Parathyroid adenoma (tissue), 2 donors: ENCODE results near the gene ARHGDIB.

Source experiments
- H2AFZ ChIP-seq: fragments of 300-600 bp; sonication (generic); one replicate; pipeline ENCODE4 v1.7.0; 2017; ENCODE audit warnings: antibody characterized with exemption, mild to moderate bottlenecking
- H3K27ac ChIP-seq: fragments of 300-600 bp; sonication (generic); one replicate; pipeline ENCODE4 v1.7.0; 2017
- H3K27me3 ChIP-seq: fragments of 300-600 bp; sonication (generic); one replicate; pipeline ENCODE4 v1.7.0; 2017; ENCODE audit warnings: low read length; ENCODE audit not compliant: control insufficient read depth, insufficient read depth
- H3K36me3 ChIP-seq: fragments of 300-600 bp; sonication (generic); one replicate; pipeline ENCODE4 v1.7.0; 2017; ENCODE audit warnings: low read length; ENCODE audit not compliant: control insufficient read depth, insufficient read depth
- H3K4me1 ChIP-seq: fragments of 300-600 bp; sonication (generic); one replicate; pipeline ENCODE4 v1.7.0; 2017; ENCODE audit warnings: control low read depth
- H3K4me2 ChIP-seq: fragments of 300-600 bp; sonication (generic); one replicate; pipeline ENCODE4 v1.7.0; 2017; ENCODE audit warnings: low read length
- H3K4me3 ChIP-seq: fragments of 300-600 bp; sonication (generic); one replicate; pipeline ENCODE4 v1.7.0; 2017; ENCODE audit warnings: low read depth, low read length
- H3K79me2 ChIP-seq: fragments of 300-600 bp; sonication (generic); one replicate; pipeline ENCODE4 v1.7.0; 2017; ENCODE audit warnings: control low read depth
- H3K9ac ChIP-seq: fragments of 300-600 bp; sonication (generic); one replicate; pipeline ENCODE4 v1.7.0; 2017; ENCODE audit warnings: mild to moderate bottlenecking
- H3K9me3 ChIP-seq: fragments of 300-600 bp; sonication (generic); one replicate; pipeline ENCODE4 v1.7.0; 2017; ENCODE audit warnings: low read length; ENCODE audit not compliant: control insufficient read depth
- CTCF ChIP-seq: fragments of 300-600 bp; sonication (generic); IDR thresholded peaks from one replicate; pipeline ENCODE4 v1.7.0; 2017; ENCODE audit warnings: antibody characterized with exemption, mild to moderate bottlenecking
- donor health status: primary hyperparathyroidism.

Gene ARHGDIB

GRCh38 chr12:14997998-14998397 is 36.6 kb upstream of the ARHGDIB start:
- Histone ChIP-seq H3K36me3 (no peaks in the 10 kb centered on the region), H3K9ac (no peak overlapping the region), H3K4me2 (no peak overlapping the region), H3K27me3 (no peaks in the 10 kb centered on the region), H3K9me3 (no peaks in the 10 kb centered on the region), H2AFZ (no peak overlapping the region), H3K4me3 (no peak overlapping the region), H3K79me2 (no peaks in the 10 kb centered on the region), H3K27ac (no peak overlapping the region), H3K4me1 (no peaks in the 10 kb centered on the region)
- no peak for TF ChIP-seq CTCF

GRCh38 chr12:14995583-14996425 is 34.4 kb upstream of the ARHGDIB start:
- H3K9me3 ChIP-seq, result no peaks in the 10 kb centered on the region
- no peaks in the 10 kb centered on the region for H3K36me3 ChIP-seq
- no peaks in the 10 kb centered on the region for H3K79me2 ChIP-seq
- H3K4me3 ChIP-seq, result no peak overlapping the region
- H3K4me2 ChIP-seq, result no peak overlapping the region
- H2AFZ ChIP-seq, result peak overlapping the region; percentile 16
- no peak overlapping the region for H3K9ac ChIP-seq
- TF ChIP-seq CTCF, result peak; percentile 59
- no peaks in the 10 kb centered on the region for H3K4me1 ChIP-seq
- H3K27me3 ChIP-seq, result no peaks in the 10 kb centered on the region
- no peak overlapping the region for H3K27ac ChIP-seq

GRCh38 chr12:14994610-14995009 is 33.2 kb upstream of the ARHGDIB start:
- H2AFZ ChIP-seq, result no peak overlapping the region
- no peaks in the 10 kb centered on the region for H3K27me3 ChIP-seq
- H3K4me1 ChIP-seq, result no peaks in the 10 kb centered on the region
- H3K9me3 ChIP-seq, result no peaks in the 10 kb centered on the region
- H3K9ac ChIP-seq, result no peak overlapping the region
- no peak overlapping the region for H3K4me2 ChIP-seq
- no peaks in the 10 kb centered on the region for H3K36me3 ChIP-seq
- H3K27ac ChIP-seq, result no peak overlapping the region
- no peak for TF ChIP-seq CTCF
- no peaks in the 10 kb centered on the region for H3K79me2 ChIP-seq
- H3K4me3 ChIP-seq, result no peak overlapping the region

GRCh38 chr12:14993537-14994266 is 32.3 kb upstream of the ARHGDIB start:
- H3K27me3 ChIP-seq, result no peaks in the 10 kb centered on the region
- H3K27ac ChIP-seq, result no peak overlapping the region
- no peak for TF ChIP-seq CTCF
- H3K79me2 ChIP-seq, result no peaks in the 10 kb centered on the region
- no peak overlapping the region for H2AFZ ChIP-seq
- H3K4me3 ChIP-seq, result no peak overlapping the region
- H3K4me1 ChIP-seq, result no peaks in the 10 kb centered on the region
- no peak overlapping the region for H3K9ac ChIP-seq
- H3K4me2 ChIP-seq, result no peak overlapping the region
- H3K9me3 ChIP-seq, result no peaks in the 10 kb centered on the region
- H3K36me3 ChIP-seq, result no peaks in the 10 kb centered on the region
